ENCODE results near the gene IGSF21.

GRCh38 chr1:18238190-18238589 lies 130.6 kb downstream of the IGSF21 start:
- TF ChIP-seq, protein P1, sequence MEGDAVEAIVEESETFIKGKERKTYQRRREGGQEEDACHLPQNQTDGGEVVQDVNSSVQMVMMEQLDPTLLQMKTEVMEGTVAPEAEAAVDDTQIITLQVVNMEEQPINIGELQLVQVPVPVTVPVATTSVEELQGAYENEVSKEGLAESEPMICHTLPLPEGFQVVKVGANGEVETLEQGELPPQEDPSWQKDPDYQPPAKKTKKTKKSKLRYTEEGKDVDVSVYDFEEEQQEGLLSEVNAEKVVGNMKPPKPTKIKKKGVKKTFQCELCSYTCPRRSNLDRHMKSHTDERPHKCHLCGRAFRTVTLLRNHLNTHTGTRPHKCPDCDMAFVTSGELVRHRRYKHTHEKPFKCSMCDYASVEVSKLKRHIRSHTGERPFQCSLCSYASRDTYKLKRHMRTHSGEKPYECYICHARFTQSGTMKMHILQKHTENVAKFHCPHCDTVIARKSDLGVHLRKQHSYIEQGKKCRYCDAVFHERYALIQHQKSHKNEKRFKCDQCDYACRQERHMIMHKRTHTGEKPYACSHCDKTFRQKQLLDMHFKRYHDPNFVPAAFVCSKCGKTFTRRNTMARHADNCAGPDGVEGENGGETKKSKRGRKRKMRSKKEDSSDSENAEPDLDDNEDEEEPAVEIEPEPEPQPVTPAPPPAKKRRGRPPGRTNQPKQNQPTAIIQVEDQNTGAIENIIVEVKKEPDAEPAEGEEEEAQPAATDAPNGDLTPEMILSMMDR (IDR thresholded peaks at IDR 0.05; ENCODE audit: low read depth, low read length, poor library complexity, severe bottlenecking): no peak
- TF ChIP-seq EZH2phosphoT487 (IDR thresholded peaks at IDR 0.05; ENCODE audit: borderline replicate concordance, low read length): no peak
